SHP77 (cell line): ENCODE measurements around the gene VAMP5.
"Not testable (repeated sequence)": the region's sequence is repeated elsewhere in the genome, so short reads cannot be mapped to it uniquely, and the experiment has no call there.

Source experiments
- DNase-seq, 2 experiments: peaks; one replicate each; lab custom pipeline; 2025; lab: John Stamatoyannopoulos, UW

The VAMP5 gene

GRCh38 chr2:85601771-85602475 is 17.7 kb downstream of the VAMP5 start:
- DNase-seq = peak in 1 of 2 experiments; percentile 57

- DNase-seq = peak; percentile 81 to 94
Measured at GRCh38 chr2:85602476-85603234, 18.4 kb downstream of the VAMP5 start, which contains the start of gene TMEM150A. Gene TMEM150A, minus strand, starts transcription at chr2:85602698. Its CDS starts 750 bp downstream, at chr2:85601948.

GRCh38 chr2:85604133-85604444 is 19.9 kb downstream of the VAMP5 start:
- DNase-seq = not testable (repeated sequence)

GRCh38 chr2:85604568-85605339 is 20.5 kb downstream of the VAMP5 start:
- DNase-seq = no peak

GRCh38 chr2:85605406-85606115 is 21.3 kb downstream of the VAMP5 start:
- DNase-seq = no peak

- no peak for DNase-seq
Measured at GRCh38 chr2:85606116-85606455, 21.9 kb downstream of the VAMP5 start.

- DNase-seq = no peak
Measured at GRCh38 chr2:85607268-85608215, 23.3 kb downstream of the VAMP5 start.

GRCh38 chr2:85611217-85611704 is 27.0 kb downstream of the VAMP5 start:
- no peak for DNase-seq

- DNase-seq = peak; percentile 86 to 93
Measured at GRCh38 chr2:85611705-85612587, 27.7 kb downstream of the VAMP5 start, which contains the start of gene C2orf68. Gene C2orf68, minus strand, starts transcription at chr2:85612066. Its CDS starts 82 bp downstream, at chr2:85611984.

GRCh38 chr2:85613717-85614515 is 29.7 kb downstream of the VAMP5 start:
- DNase-seq = no peak

- DNase-seq = not testable (repeated sequence)
Measured at GRCh38 chr2:85614757-85615156, 30.5 kb downstream of the VAMP5 start.

GRCh38 chr2:85615413-85615728 is 31.1 kb downstream of the VAMP5 start:
- no peak for DNase-seq

- DNase-seq = not testable (repeated sequence)
Measured at GRCh38 chr2:85617723-85618122, 33.5 kb downstream of the VAMP5 start.

- DNase-seq = no peak
Measured at GRCh38 chr2:85619617-85620016, 35.4 kb downstream of the VAMP5 start.

- no peak for DNase-seq
Measured at GRCh38 chr2:85621338-85621737, 37.1 kb downstream of the VAMP5 start.

GRCh38 chr2:85623991-85624390 is 39.8 kb downstream of the VAMP5 start:
- no peak for DNase-seq

- DNase-seq = no peak
Measured at GRCh38 chr2:85628658-85629057, 44.4 kb downstream of the VAMP5 start.

GRCh38 chr2:85631316-85631715 is 47.1 kb downstream of the VAMP5 start:
- no peak for DNase-seq

GRCh38 chr2:85635011-85635410 is 50.8 kb downstream of the VAMP5 start:
- no peak for DNase-seq
